Activated naive CD8-positive, alpha-beta T cell treated with anti-CD3 and anti-CD28 coated beads for 36 hours (primary cell): ENCODE results near the gene SLC16A3. TPM values are rescaled to one million over a fixed set of nuclear protein-coding genes. Genes with fewer than 3 reads are reported as not detected.

Experiments
- DNase-seq: peaks from one replicate; pipeline ENCODE4 v3.0.0; 2021
- H3K27ac Mint-ChIP-seq: one replicate; pipeline ENCODE4 v1.8.0; 2022; ENCODE audit warnings: mild to moderate bottlenecking, moderate library complexity, mixed read lengths
- H3K27me3 Mint-ChIP-seq: one replicate; pipeline ENCODE4 v1.8.0; 2022; ENCODE audit warnings: mild to moderate bottlenecking, mixed read lengths
- H3K36me3 Mint-ChIP-seq: one replicate; pipeline ENCODE4 v1.8.0; 2021; ENCODE audit warnings: mild to moderate bottlenecking, mixed read lengths
- H3K4me1 Mint-ChIP-seq: one replicate; pipeline ENCODE4 v1.8.0; 2021; ENCODE audit warnings: mixed read lengths
- H3K4me3 Mint-ChIP-seq: one replicate; pipeline ENCODE4 v1.8.0; 2022; ENCODE audit warnings: mild to moderate bottlenecking, moderate library complexity, mixed read lengths
- H3K9me3 Mint-ChIP-seq: one replicate; pipeline ENCODE4 v1.8.0; 2022; ENCODE audit warnings: mixed read lengths
- total RNA-seq, 2 experiments: library from RNA; stranded (reverse); gene quantifications; one replicate each; pipeline ENCODE4 v1.2.3, GENCODE V29; 2021

The SLC16A3 gene
- total RNA-seq, 2 experiments from 2014 or later, result 75.8 to 79.3 TPM

DNA sequence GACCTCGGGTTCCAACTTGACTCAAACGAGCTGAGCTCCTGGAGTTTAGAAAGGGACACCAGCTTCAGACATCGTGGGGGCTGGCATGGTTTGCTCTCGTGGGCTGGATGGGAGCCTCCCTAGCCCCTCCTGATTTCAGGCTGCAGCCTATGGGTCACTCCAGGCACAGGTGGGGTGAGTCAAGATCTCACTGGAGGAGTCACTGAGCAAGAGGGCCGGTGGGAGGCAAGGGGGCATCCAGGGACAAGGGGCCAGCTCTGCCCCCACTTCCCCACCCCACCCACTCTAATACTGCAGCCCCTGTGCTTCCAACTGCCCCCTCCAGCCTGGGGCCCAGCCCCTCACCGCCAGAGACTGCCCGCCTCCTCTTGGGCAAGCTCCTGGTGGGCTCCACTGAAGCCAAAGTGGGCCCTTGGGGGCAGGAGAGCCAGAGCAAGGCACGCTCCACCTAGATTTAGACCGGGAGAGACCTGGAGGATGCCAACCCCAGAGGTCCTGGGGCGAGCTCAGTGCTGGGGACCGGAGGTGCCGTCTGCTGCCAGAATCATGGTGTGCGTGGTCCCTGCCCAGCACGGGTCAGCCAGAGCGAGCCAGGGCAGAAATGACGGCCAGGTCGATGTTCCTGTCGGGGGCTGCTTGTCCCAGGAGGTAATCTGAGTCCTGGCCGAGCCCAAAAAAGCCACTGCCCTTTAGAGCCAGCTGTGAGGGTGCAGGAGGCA, 6.4 kb downstream of the SLC16A3 start:
- H3K4me1 Mint-ChIP-seq, result peaks cover 15% of the 10 kb centered on the region
- no peak overlapping the region for H3K27ac Mint-ChIP-seq
- H3K9me3 Mint-ChIP-seq, result no peaks in the 10 kb centered on the region
- DNase-seq, result no peak
- H3K27me3 Mint-ChIP-seq, result no peaks in the 10 kb centered on the region
- H3K36me3 Mint-ChIP-seq, result peaks cover 4% of the 10 kb centered on the region
- no peak overlapping the region for H3K4me3 Mint-ChIP-seq

DNA sequence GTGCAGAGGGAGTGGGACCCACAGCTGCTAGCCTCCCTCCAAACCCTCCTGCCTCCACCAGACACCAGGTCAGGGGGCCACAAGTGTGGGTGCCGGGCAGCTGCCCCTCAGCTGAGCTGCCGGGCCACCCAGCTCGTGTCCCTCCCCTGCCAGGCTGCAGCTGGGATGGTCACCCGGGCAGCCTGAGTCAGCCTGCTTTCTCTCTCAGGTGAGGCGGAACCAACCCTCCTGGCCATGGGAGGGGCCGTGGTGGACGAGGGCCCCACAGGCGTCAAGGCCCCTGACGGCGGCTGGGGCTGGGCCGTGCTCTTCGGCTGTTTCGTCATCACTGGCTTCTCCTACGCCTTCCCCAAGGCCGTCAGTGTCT, 6.9 kb downstream of the SLC16A3 start:
- no peak for DNase-seq
- Mint-ChIP-seq H3K27me3 (no peaks in the 10 kb centered on the region), H3K4me1 (peaks cover 20% of the 10 kb centered on the region), H3K36me3 (peaks cover 3% of the 10 kb centered on the region), H3K4me3 (no peak overlapping the region), H3K27ac (no peak overlapping the region), H3K9me3 (no peaks in the 10 kb centered on the region)

DNA sequence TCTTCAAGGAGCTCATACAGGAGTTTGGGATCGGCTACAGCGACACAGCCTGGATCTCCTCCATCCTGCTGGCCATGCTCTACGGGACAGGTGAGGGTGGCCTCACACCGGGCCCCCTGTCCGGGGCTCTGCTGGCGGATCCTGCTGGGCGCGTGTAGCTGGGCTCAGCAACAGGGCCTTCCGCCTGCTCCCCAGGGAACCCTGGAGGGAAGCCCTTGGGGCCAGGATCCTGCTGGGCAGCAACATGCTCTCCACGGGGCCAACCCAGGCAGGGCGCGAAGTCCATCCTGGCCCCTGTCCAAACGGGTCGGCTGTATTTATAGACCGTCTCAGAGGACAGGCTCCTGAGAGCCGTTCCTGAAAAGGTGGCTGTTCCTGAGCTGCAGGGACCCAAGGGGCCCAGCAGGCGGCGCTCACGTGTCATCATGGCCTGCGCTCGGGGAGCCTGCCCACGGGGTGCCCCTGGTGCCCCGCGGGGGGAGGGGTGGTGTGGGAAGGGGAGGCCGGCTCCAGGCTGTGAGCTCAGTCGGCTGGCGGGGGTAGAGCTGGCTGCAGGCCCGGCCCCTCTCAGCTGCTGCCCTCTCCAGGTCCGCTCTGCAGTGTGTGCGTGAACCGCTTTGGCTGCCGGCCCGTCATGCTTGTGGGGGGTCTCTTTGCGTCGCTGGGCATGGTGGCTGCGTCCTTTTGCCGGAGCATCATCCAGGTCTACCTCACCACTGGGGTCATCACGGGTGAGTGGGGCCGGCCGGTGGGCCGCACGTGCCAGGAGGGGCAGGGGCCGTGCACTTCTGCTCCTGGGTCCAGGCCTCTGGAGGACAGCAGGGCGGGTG, 7.5 kb downstream of the SLC16A3 start:
- Mint-ChIP-seq H3K27me3 (no peaks in the 10 kb centered on the region), H3K36me3 (peaks cover 3% of the 10 kb centered on the region), H3K9me3 (no peaks in the 10 kb centered on the region), H3K4me1 (peaks cover 23% of the 10 kb centered on the region), H3K4me3 (no peak overlapping the region), H3K27ac (no peak overlapping the region)
- DNase-seq, result peak; percentile 68

DNA sequence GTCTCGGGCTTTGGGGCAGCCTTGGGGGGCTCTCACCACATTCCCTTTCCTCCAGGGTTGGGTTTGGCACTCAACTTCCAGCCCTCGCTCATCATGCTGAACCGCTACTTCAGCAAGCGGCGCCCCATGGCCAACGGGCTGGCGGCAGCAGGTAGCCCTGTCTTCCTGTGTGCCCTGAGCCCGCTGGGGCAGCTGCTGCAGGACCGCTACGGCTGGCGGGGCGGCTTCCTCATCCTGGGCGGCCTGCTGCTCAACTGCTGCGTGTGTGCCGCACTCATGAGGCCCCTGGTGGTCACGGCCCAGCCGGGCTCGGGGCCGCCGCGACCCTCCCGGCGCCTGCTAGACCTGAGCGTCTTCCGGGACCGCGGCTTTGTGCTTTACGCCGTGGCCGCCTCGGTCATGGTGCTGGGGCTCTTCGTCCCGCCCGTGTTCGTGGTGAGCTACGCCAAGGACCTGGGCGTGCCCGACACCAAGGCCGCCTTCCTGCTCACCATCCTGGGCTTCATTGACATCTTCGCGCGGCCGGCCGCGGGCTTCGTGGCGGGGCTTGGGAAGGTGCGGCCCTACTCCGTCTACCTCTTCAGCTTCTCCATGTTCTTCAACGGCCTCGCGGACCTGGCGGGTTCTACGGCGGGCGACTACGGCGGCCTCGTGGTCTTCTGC, 8.4 kb downstream of the SLC16A3 start:
- Mint-ChIP-seq H3K36me3 (peaks cover 3% of the 10 kb centered on the region), H3K4me1 (peaks cover 30% of the 10 kb centered on the region), H3K4me3 (no peak overlapping the region), H3K9me3 (no peaks in the 10 kb centered on the region), H3K27me3 (no peaks in the 10 kb centered on the region), H3K27ac (no peak overlapping the region)
- no peak for DNase-seq

DNA sequence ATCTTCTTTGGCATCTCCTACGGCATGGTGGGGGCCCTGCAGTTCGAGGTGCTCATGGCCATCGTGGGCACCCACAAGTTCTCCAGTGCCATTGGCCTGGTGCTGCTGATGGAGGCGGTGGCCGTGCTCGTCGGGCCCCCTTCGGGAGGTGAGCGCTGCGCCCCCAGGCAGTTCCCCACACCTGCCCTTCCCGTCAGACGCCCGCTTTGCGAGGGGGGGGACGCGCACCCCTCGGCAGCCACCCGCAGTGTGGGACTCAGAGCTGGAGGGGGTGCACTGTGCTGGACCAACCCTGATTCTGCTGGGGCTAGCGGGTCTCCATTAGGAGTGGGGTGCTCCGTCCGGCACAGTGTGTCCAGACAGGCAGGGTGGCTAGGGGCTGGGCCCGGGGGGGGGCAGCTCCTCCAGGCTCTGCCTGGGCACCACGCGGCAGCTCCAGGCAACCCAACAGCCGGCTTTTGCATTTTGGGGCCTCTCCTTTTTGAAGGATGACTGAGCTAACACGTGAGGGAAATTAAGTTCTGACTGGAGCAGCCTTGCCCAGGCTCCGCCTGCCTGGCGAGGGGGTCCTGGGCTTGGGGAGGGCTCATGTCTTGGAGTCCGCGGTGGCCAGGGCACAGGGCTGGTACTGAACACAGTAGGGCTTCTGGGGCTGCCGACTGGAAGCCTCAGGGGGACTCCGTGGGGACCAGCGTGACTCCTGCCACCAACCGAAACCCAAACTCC, 9.1 kb downstream of the SLC16A3 start:
- H3K36me3 Mint-ChIP-seq, result peaks cover 3% of the 10 kb centered on the region
- H3K27ac Mint-ChIP-seq, result peak overlapping the region; percentile 38
- H3K9me3 Mint-ChIP-seq, result no peaks in the 10 kb centered on the region
- peaks cover 33% of the 10 kb centered on the region for H3K4me1 Mint-ChIP-seq
- DNase-seq, result no peak
- no peaks in the 10 kb centered on the region for H3K27me3 Mint-ChIP-seq
- no peak overlapping the region for H3K4me3 Mint-ChIP-seq

DNA sequence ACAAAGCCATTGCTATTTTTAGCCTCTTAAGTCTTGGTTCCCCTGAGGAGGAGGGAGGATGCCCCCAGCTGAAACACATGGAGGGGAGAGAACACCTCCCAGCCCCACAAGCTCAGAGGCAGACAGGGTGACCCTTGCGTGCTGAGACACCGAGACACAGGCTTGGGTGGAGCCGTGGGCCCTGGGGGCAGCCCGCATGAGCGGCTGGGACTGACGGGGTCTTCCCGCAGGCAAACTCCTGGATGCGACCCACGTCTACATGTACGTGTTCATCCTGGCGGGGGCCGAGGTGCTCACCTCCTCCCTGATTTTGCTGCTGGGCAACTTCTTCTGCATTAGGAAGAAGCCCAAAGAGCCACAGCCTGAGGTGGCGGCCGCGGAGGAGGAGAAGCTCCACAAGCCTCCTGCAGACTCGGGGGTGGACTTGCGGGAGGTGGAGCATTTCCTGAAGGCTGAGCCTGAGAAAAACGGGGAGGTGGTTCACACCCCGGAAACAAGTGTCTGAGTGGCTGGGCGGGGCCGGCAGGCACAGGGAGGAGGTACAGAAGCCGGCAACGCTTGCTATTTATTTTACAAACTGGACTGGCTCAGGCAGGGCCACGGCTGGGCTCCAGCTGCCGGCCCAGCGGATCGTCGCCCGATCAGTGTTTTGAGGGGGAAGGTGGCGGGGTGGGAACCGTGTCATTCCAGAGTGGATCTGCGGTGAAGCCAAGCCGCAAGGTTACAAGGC, 9.8 kb downstream of the SLC16A3 start:
- H3K36me3 Mint-ChIP-seq, result peaks cover 3% of the 10 kb centered on the region
- peaks cover 33% of the 10 kb centered on the region for H3K4me1 Mint-ChIP-seq
- DNase-seq, result peak; percentile 78
- H3K4me3 Mint-ChIP-seq, result peak overlapping the region; percentile 22
- no peaks in the 10 kb centered on the region for H3K27me3 Mint-ChIP-seq
- no peaks in the 10 kb centered on the region for H3K9me3 Mint-ChIP-seq
- peak overlapping the region; percentile 38 for H3K27ac Mint-ChIP-seq

DNA sequence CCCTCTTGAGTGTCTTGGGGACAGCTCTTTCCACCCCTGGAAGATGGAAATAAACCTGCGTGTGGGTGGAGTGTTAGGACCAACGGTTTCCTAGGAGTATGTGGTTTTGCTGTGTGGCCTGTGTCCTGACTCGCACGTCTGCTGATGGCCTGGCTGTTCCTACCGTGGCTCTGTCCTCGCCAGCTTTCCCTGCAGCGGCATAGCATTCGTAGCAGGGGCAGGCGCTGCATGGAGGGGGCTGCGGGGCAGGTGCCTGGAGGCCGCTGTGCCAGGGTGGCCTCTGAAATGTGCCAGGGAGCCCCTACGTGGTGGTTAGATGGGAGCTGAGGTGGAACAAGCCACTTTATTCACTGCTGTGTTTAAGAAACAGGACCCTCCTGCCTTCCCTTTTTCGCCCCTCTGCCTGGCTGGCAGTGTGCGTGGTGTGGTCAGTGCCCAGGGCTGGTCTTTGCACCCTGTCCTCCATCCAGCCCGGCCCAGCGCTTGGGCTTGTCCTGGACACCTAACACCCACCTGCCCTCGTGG, 10.6 kb downstream of the SLC16A3 start:
- Mint-ChIP-seq H3K4me3 (no peak overlapping the region), H3K4me1 (peaks cover 38% of the 10 kb centered on the region)

DNA sequence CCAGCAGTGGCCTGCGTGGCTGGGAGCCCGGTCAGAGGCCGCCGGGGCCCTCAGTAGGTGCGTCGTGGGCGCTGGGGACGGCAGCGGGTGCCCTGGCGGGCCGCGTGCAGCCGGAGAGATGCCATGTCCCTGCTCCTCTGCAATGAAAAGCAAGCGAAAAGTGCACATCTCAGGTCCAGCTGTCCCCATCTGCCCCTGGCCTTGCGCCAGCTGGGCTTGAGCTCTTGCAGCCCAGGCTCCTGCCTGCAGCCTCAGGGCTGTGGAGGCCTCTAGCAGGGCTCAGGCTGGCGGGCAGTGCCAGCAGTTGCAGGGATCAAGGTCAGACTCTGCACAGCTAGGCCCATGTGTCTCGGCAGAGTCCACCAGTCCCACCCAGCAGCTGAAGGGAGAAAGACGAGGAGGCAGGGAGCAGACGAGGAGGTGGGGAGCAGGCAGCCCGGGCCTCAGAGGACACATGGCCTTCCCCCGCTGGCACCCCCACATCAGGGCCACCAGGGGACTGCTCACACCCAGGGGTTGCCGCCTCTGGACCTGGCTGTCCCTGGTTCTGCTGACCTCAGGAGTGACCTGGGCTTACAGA, 11.2 kb downstream of the SLC16A3 start:
- H3K27ac Mint-ChIP-seq, result peak overlapping the region; percentile 64
- no peaks in the 10 kb centered on the region for H3K9me3 Mint-ChIP-seq
- no peak overlapping the region for H3K4me3 Mint-ChIP-seq
- no peaks in the 10 kb centered on the region for H3K27me3 Mint-ChIP-seq
- peaks cover 14% of the 10 kb centered on the region for H3K36me3 Mint-ChIP-seq
- H3K4me1 Mint-ChIP-seq, result peaks cover 40% of the 10 kb centered on the region
- no peak for DNase-seq

More for the DNA sequence above, 10.6 kb downstream of the SLC16A3 start:
- no peaks in the 10 kb centered on the region for H3K27me3 Mint-ChIP-seq
- DNase-seq, result no peak
- H3K27ac Mint-ChIP-seq, result no peak overlapping the region
- H3K36me3 Mint-ChIP-seq, result peaks cover 10% of the 10 kb centered on the region
- H3K9me3 Mint-ChIP-seq, result no peaks in the 10 kb centered on the region

DNA sequence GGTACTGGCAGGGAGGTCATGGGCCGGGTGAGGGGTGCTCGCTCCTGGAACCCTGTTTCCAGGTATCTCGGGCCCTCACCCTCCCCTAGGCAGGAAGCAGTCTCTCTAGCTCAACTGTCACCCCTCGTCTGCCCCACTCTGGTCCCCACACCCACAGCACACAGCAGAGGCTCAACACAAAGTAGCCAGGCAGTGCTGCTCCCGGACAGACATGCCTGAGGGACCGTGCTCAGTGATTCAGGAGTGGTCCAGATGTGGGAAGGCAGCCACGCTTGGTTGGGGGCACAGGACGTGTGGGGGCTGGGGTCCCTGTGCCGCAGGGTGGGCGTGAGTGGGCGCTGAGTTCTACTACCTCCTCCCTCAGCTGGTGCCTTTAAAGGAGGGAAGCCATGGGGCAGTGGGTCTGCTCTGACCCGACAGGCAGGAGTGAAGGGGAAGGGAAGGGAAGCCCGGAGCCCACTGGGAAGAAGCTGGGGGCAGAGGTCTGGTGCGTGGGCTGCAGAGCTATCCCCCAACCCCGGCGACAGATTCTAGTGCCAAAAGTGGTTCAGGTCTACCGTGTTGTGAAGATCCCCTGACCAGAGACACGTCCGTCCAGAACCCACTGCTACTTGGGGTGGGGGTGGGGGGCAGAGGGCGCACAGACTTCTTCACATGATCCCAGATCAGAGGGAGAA, 11.8 kb downstream of the SLC16A3 start:
- H3K9me3 Mint-ChIP-seq, result no peaks in the 10 kb centered on the region
- peaks cover 40% of the 10 kb centered on the region for H3K4me1 Mint-ChIP-seq
- peak overlapping the region; percentile 64 for H3K27ac Mint-ChIP-seq
- H3K27me3 Mint-ChIP-seq, result no peaks in the 10 kb centered on the region
- DNase-seq, result no peak
- peak overlapping the region; percentile 29 for H3K4me3 Mint-ChIP-seq
- peaks cover 14% of the 10 kb centered on the region for H3K36me3 Mint-ChIP-seq

DNA sequence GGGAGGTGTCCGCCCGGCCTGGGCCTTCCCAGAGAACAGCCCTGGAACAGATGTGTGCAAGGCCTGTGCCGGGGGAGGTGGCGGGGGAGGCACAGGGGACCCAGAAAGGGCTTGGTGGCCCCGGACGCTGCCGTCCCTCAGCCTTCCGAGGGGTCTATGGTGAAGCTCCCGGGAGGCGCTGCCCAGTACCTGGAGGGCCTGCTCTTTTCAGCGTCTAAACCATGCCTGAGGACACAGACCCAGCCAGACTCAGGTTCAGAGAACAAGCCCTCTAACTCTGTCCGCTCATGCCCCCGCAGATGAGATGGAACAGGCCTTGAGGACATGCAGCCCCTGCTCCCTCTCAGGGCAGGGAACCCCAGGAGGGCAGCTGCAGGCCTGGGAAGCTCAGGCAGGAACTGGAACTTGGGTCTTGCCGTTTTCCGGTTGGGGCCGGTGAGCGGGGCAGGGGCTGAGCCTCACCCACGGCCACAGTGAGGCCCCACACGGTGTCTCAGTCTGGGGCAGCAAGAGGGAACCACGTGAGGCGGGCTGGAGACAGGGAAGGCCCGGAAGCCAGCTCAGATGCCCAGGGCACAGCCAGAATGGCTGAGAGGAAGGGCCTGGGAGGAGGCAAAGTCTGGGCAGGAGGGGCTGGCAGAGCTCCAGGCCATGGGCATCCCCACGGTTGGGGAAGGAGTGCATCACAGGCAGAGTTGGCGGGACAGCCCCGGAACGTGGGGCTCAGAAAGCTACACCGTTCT, 12.5 kb downstream of the SLC16A3 start:
- H3K4me3 Mint-ChIP-seq, result peak overlapping the region; percentile 47
- H3K4me1 Mint-ChIP-seq, result peaks cover 40% of the 10 kb centered on the region
- DNase-seq, result peak; percentile 57

DNA sequence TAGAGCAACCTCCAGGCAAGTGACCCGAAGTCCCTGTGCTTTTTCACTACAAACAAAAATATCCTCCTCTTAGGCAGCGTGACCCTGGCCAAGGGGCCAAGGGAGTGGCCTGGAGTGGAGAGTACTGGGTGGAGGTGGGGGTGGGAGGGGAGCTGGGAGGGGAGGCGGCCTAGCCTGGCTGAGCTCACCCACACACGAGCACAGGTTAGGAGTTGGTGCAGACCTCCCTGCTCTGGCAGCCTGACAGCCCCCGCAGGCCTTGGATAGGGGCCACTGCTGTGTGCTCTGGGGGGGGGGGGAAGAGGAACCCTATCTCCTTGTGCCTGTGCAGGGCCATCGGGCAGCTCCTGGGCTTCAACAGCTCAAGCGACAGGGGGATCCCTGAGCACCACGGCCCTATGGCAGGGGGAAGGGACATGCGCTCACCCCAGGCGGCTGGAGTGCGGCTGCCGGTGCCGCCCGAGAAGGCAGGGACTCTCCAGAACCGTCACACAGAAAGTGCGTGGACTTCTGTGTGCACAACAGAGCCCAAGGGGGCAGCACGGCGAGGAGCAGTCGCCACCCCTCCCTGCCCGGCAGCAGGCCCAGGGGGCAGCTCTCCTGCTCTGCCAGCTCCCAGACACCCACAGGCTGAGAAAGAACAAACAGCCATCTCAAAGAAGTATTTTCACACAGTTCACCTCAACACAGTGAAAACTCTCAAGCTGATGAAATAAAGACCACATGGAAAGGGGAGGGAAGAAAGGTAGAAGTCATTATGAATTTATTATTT, 13.3 kb downstream of the SLC16A3 start:
- Mint-ChIP-seq H3K9me3 (no peaks in the 10 kb centered on the region), H3K4me3 (no peak overlapping the region), H3K27ac (peak overlapping the region; percentile 78), H3K27me3 (no peaks in the 10 kb centered on the region), H3K4me1 (peaks cover 41% of the 10 kb centered on the region), H3K36me3 (peaks cover 15% of the 10 kb centered on the region)
- no peak for DNase-seq

More for the DNA sequence above, 12.5 kb downstream of the SLC16A3 start:
- Mint-ChIP-seq H3K9me3 (no peaks in the 10 kb centered on the region), H3K27me3 (no peaks in the 10 kb centered on the region), H3K36me3 (peaks cover 15% of the 10 kb centered on the region), H3K27ac (peak overlapping the region; percentile 78)

DNA sequence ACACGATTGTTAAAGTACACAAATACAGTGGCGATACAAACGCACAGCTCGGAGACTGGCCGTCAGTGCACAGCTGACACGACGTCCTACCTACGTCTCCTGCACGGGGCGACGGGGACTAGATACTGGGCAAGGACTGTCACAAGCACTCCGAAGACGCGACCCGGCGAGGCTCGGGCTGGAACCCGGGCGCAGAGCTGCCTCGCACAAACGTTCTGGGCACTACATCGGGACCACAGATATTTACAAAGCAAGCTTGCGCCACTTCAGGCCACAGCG, 13.8 kb downstream of the SLC16A3 start:
- Mint-ChIP-seq H3K4me3 (no peak overlapping the region), H3K27ac (no peak overlapping the region), H3K27me3 (no peaks in the 10 kb centered on the region), H3K4me1 (peaks cover 41% of the 10 kb centered on the region), H3K9me3 (no peaks in the 10 kb centered on the region), H3K36me3 (peaks cover 15% of the 10 kb centered on the region)
- no peak for DNase-seq
